Nephron (organoid): ENCODE measurements around the gene MYO1B.

Source experiments
- H3K27ac Mint-ChIP-seq, 3 experiments: 2 replicates each; pipeline ENCODE4 v1.8.0; 2020; ENCODE audit warnings: mixed read lengths in 3 of 3, mild to moderate bottlenecking in 2 of 3, moderate library complexity in 1 of 3
- H3K27me3 Mint-ChIP-seq: 2 replicates; pipeline ENCODE4 v1.8.0; 2021; ENCODE audit warnings: low read depth, mild to moderate bottlenecking, moderate library complexity, mixed read lengths
- H3K36me3 Mint-ChIP-seq: 2 replicates; pipeline ENCODE4 v1.8.0; 2020; ENCODE audit warnings: low read depth, mixed read lengths
- H3K4me1 Mint-ChIP-seq: 2 replicates; pipeline ENCODE4 v1.8.0; 2020; ENCODE audit warnings: mixed read lengths
- H3K4me3 Mint-ChIP-seq, 3 experiments: 2 replicates each; pipeline ENCODE4 v1.8.0; 2020; ENCODE audit warnings: mild to moderate bottlenecking in 3 of 3, mixed read lengths in 3 of 3, moderate library complexity in 2 of 3
- H3K9me3 Mint-ChIP-seq: 2 replicates; pipeline ENCODE4 v1.8.0; 2020; ENCODE audit warnings: mixed read lengths
- CTCF ChIP-seq, 3 experiments: fragments of 200-600 bp; sonication (generic); IDR thresholded peaks; one replicate each; pipeline ENCODE4 v1.5.0; 2021; ENCODE audit warnings: antibody characterized with exemption in 3 of 3; ENCODE audit not compliant: unreplicated experiment in 3 of 3

MYO1B gene

GRCh38 chr2:191415858-191416257 is 170.7 kb downstream of the MYO1B start:
- Mint-ChIP-seq H3K36me3 (peaks cover 70% of the 10 kb centered on the region), H3K4me1 (no peaks in the 10 kb centered on the region), H3K9me3 (no peaks in the 10 kb centered on the region), H3K4me3 (no peak overlapping the region), H3K27me3 (no peaks in the 10 kb centered on the region), H3K27ac (no peak overlapping the region)
- no peak for TF ChIP-seq CTCF (IDR thresholded peaks at IDR 0.05; ENCODE audit: unreplicated experiment in 3 of 3)

- Mint-ChIP-seq H3K36me3 (peaks cover 65% of the 10 kb centered on the region), H3K27ac (peak overlapping the region in 1 of 3 experiments; percentile 9), H3K9me3 (no peaks in the 10 kb centered on the region), H3K4me1 (no peaks in the 10 kb centered on the region), H3K4me3 (no peak overlapping the region), H3K27me3 (no peaks in the 10 kb centered on the region)
- TF ChIP-seq CTCF (IDR thresholded peaks at IDR 0.05; ENCODE audit: unreplicated experiment in 3 of 3), result no peak
Observed at GRCh38 chr2:191417746-191418145, 172.5 kb downstream of the MYO1B start.

- Mint-ChIP-seq H3K9me3 (no peaks in the 10 kb centered on the region), H3K4me3 (no peak overlapping the region), H3K27ac (no peak overlapping the region), H3K4me1 (no peaks in the 10 kb centered on the region), H3K27me3 (no peaks in the 10 kb centered on the region), H3K36me3 (peaks cover 57% of the 10 kb centered on the region)
- TF ChIP-seq CTCF (IDR thresholded peaks at IDR 0.05; ENCODE audit: unreplicated experiment in 3 of 3), result no peak
Observed at GRCh38 chr2:191421950-191422349, 176.7 kb downstream of the MYO1B start.

GRCh38 chr2:191427031-191427430 is 181.8 kb downstream of the MYO1B start:
- TF ChIP-seq CTCF (IDR thresholded peaks at IDR 0.05; ENCODE audit: unreplicated experiment in 3 of 3), result no peak
- peaks cover 29% of the 10 kb centered on the region for H3K36me3 Mint-ChIP-seq
- H3K9me3 Mint-ChIP-seq, result peaks cover 3% of the 10 kb centered on the region
- no peak overlapping the region for H3K4me3 Mint-ChIP-seq
- no peaks in the 10 kb centered on the region for H3K27me3 Mint-ChIP-seq
- no peaks in the 10 kb centered on the region for H3K4me1 Mint-ChIP-seq
- no peak overlapping the region for H3K27ac Mint-ChIP-seq

- H3K27me3 Mint-ChIP-seq, result no peaks in the 10 kb centered on the region
Observed at GRCh38 chr2:191428141-191428540, 182.9 kb downstream of the MYO1B start.

More at GRCh38 chr2:191428141-191428540, 182.9 kb downstream of the MYO1B start:
- peaks cover 23% of the 10 kb centered on the region for H3K36me3 Mint-ChIP-seq
- H3K9me3 Mint-ChIP-seq, result peaks cover 3% of the 10 kb centered on the region
- H3K4me1 Mint-ChIP-seq, result no peaks in the 10 kb centered on the region
- no peak overlapping the region for H3K27ac Mint-ChIP-seq
- H3K4me3 Mint-ChIP-seq, result no peak overlapping the region
- no peak for TF ChIP-seq CTCF (IDR thresholded peaks at IDR 0.05; ENCODE audit: unreplicated experiment in 3 of 3)
